ENCODE results near the gene STK32B.

DNA sequence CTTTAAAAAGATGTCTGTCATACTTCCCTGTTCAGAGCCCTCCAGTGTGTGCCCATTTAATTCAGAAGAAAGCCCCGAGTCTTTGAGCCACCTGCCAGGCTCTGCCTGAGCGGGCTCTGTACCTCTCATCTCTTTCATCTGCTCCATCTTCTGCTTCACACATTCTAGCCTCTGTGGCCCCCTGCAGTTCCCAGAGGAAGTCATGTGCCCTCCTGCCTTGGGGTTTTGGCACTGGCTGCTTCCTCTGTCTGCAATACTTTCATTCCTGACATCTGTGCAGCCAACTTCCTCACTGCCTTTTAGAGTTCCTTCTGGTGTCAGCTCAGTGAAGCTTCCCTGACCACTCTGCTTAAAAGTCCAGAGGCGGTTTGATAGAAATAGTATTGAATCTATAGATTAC lies 6.2 kb upstream of the STK32B start:
- no peak for TF ChIP-seq CTCF (IDR thresholded peaks at IDR 0.05)
- TF ChIP-seq POLR2A (IDR thresholded peaks at IDR 0.05): no peak
